Left lung (tissue), 10 donors: ENCODE results near the gene GPR153. TPM values are rescaled to one million over a fixed set of nuclear protein-coding genes. Genes with fewer than 3 reads are reported as not detected.

Source experiments
- ATAC-seq: fragments of 200-7000 bp; cut with Tn5 transposase; one replicate; pipeline ENCODE4 v1.9.1; 2020; ENCODE audit warnings: moderate library complexity
- DNase-seq, 4 donors: peaks; one replicate each; pipeline ENCODE4 v3.0.0-alpha.2; 2013 to 2020
- H3K27ac ChIP-seq, 2 donors: fragments of 200-600 bp; sonication (generic) in 1 of 2; one replicate each; pipeline versions ENCODE4 v1.5.0 to v1.8.0; 2020 to 2021
- H3K27me3 ChIP-seq, 2 donors: fragments of 200-600 bp; sonication (generic) in 1 of 2; one replicate each; pipeline versions ENCODE4 v1.5.0 to v1.8.0; 2020 to 2021
- H3K36me3 ChIP-seq, 2 donors: fragments of 200-600 bp; sonication (generic) in 1 of 2; one replicate each; pipeline versions ENCODE4 v1.5.0 to v1.8.0; 2020 to 2021
- H3K4me1 ChIP-seq, 2 donors: fragments of 200-600 bp; one replicate each; pipeline ENCODE4 v1.8.0; 2021
- H3K4me3 ChIP-seq, 2 donors: fragments of 200-600 bp; sonication (generic) in 1 of 2; one replicate each; pipeline versions ENCODE4 v1.5.0 to v1.8.0; 2020 to 2021; ENCODE audit warnings: mild to moderate bottlenecking in 1 of 2
- H3K9me3 ChIP-seq, 2 donors: fragments of 200-600 bp; sonication (generic) in 1 of 2; one replicate each; pipeline versions ENCODE4 v1.5.0 to v1.8.0; 2020 to 2021
- intact Hi-C, 2 donors: fragments of 100-400 bp; cut with DNase I; formaldehyde crosslinking; loops; one replicate each; pipeline versions ENCODE4 v1.11.2 to v1.14.2; 2022
- polyA plus RNA-seq, 6 donors: library from polyadenylated mRNA; unstranded; fragments of 120-200 nt; gene quantifications; one replicate each; pipeline ENCODE4 v1.2.1, GENCODE V29; 2013; ENCODE audit not compliant: insufficient read length in 6 of 6
- total RNA-seq, 2 donors: library from RNA; stranded (reverse); fragmentation: NEBNext Ultra II Directional; extraction: Animal tissue kit (Norgen Biotek cat#: 25700); gene quantifications; one replicate each; pipeline ENCODE4 v1.2.1, GENCODE V29; 2021
- TF ChIP-seq, protein P1 (sequence below), 2 donors: fragments of 200-600 bp; sonication (generic) in 1 of 2; IDR thresholded peaks; one replicate each; pipeline versions ENCODE4 v1.5.0 to v1.8.0; 2021; ENCODE audit warnings: antibody characterized with exemption in 2 of 2
- donor health status: DM: no; HTN: yes; CAD: no.
- donor health status: DM: no; HTN: no; CAD: no.

GPR153 gene
- total and polyA plus RNA-seq, 8 donors, result 13.8 to 31.6 (median 18.0) TPM

- peaks cover 12 to 15% of the 10 kb centered on the region in 2 donors for H3K4me1 ChIP-seq
- peaks cover 0 to 56% of the 10 kb centered on the region in 2 donors for H3K36me3 ChIP-seq
- H3K4me3 ChIP-seq, result no peak overlapping the region
- TF ChIP-seq, protein P1, sequence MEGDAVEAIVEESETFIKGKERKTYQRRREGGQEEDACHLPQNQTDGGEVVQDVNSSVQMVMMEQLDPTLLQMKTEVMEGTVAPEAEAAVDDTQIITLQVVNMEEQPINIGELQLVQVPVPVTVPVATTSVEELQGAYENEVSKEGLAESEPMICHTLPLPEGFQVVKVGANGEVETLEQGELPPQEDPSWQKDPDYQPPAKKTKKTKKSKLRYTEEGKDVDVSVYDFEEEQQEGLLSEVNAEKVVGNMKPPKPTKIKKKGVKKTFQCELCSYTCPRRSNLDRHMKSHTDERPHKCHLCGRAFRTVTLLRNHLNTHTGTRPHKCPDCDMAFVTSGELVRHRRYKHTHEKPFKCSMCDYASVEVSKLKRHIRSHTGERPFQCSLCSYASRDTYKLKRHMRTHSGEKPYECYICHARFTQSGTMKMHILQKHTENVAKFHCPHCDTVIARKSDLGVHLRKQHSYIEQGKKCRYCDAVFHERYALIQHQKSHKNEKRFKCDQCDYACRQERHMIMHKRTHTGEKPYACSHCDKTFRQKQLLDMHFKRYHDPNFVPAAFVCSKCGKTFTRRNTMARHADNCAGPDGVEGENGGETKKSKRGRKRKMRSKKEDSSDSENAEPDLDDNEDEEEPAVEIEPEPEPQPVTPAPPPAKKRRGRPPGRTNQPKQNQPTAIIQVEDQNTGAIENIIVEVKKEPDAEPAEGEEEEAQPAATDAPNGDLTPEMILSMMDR (IDR thresholded peaks at IDR 0.05), result no peak
- no peaks in the 10 kb centered on the region for H3K9me3 ChIP-seq
- DNase-seq, result no peak
- no peak overlapping the region for H3K27ac ChIP-seq
- intact Hi-C loops, result no loop called here
- peaks cover 0 to 9% of the 10 kb centered on the region in 2 donors for H3K27me3 ChIP-seq
- ATAC-seq, result no peak
Observed at GRCh38 chr1:6233376-6233775, 27.5 kb downstream of the GPR153 start.

GRCh38 chr1:6225651-6226050 lies 35.2 kb downstream of the GPR153 start:
- H3K27ac ChIP-seq, result no peak overlapping the region
- TF ChIP-seq, protein P1 (IDR thresholded peaks at IDR 0.05), result no peak
- DNase-seq, result no peak
- no peaks in the 10 kb centered on the region for H3K9me3 ChIP-seq
- H3K4me3 ChIP-seq, result no peak overlapping the region
- intact Hi-C loops, result no loop called here
- ATAC-seq, result no peak
- H3K27me3 ChIP-seq, result no peaks in the 10 kb centered on the region
- peaks cover 0 to 95% of the 10 kb centered on the region in 2 donors for H3K36me3 ChIP-seq
- H3K4me1 ChIP-seq, result no peaks in the 10 kb centered on the region

GRCh38 chr1:6224718-6225117 lies 36.2 kb downstream of the GPR153 start:
- TF ChIP-seq, protein P1 (IDR thresholded peaks at IDR 0.05), result no peak
- H3K27me3 ChIP-seq, result no peaks in the 10 kb centered on the region
- peaks cover 0 to 91% of the 10 kb centered on the region in 2 donors for H3K36me3 ChIP-seq
- no peak for ATAC-seq
- H3K4me3 ChIP-seq, result no peak overlapping the region
- no peak overlapping the region for H3K27ac ChIP-seq
- no peak for DNase-seq
- intact Hi-C loops, result no loop called here
- H3K4me1 ChIP-seq, result no peaks in the 10 kb centered on the region
- H3K9me3 ChIP-seq, result no peaks in the 10 kb centered on the region

DNA sequence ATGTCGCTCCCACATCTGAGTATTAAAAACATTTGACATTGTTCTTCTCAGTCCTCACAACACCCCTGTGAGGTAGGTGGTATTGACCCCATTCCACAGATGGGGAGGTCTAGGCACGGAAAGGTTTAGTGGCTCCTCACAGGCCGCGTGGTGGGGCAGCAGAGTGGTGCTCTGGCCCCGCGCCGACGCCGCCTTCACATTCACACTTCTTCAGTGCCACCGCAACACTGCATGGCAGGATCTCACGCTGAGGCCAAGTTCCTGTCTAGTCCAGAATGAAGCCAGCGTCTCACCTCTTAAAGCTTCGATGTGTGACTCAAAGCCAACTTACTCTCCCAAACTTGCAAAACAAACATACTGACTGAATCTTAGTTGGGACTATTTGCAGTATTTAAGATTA lies 37.3 kb downstream of the GPR153 start:
- Histone ChIP-seq H3K27me3 (no peaks in the 10 kb centered on the region), H3K4me3 (no peak overlapping the region), H3K4me1 (no peaks in the 10 kb centered on the region), H3K9me3 (no peaks in the 10 kb centered on the region), H3K27ac (no peak overlapping the region), H3K36me3 (peaks cover 0 to 81% of the 10 kb centered on the region in 2 donors)
- DNase-seq (no peak), ATAC-seq (no peak)
- intact Hi-C loops, result no loop called here
- TF ChIP-seq, protein P1 (IDR thresholded peaks at IDR 0.05), result no peak

GRCh38 chr1:6222636-6223035 lies 38.3 kb downstream of the GPR153 start:
- Histone ChIP-seq H3K36me3 (peaks cover 0 to 72% of the 10 kb centered on the region in 2 donors), H3K27ac (no peak overlapping the region)

More at GRCh38 chr1:6222636-6223035, 38.3 kb downstream of the GPR153 start:
- TF ChIP-seq, protein P1 (IDR thresholded peaks at IDR 0.05), result no peak
- ATAC-seq (peak; percentile 35), DNase-seq (no peak)
- Histone ChIP-seq H3K27me3 (no peaks in the 10 kb centered on the region), H3K4me3 (no peak overlapping the region), H3K4me1 (no peaks in the 10 kb centered on the region), H3K9me3 (no peaks in the 10 kb centered on the region)
- intact Hi-C loops, result no loop called here
